IMR-90 (cell line): ENCODE data around the gene SLC8A1. TPM values are rescaled to one million over a fixed set of nuclear protein-coding genes. Genes with fewer than 3 reads are reported as not detected.

ENCODE experiments used
- ATAC-seq: fragments of 200-7000 bp; cut with Tn5 transposase; 2 replicates; pipeline ENCODE4 v1.9.1; 2020; ENCODE audit warnings: low read depth, mild to moderate bottlenecking, moderate library complexity
- BruUV-seq: library from RNA; stranded (reverse); fragments of 400-500 nt; replicated peaks from 2 replicates; lab custom pipeline; 2021; lab: Mats Ljungman, UMichigan
- CTCF ChIA-PET: fragments of 300-600 bp; formaldehyde crosslinking; extraction: SDS; loops from one replicate; lab custom pipeline; 2021; ENCODE audit warnings: antibody characterized with exemption; lab: Yijun Ruan, JAX
- POLR2A ChIA-PET: fragments of 300-600 bp; sonication (Branson Sonifier 250); formaldehyde crosslinking; loops from one replicate; lab custom pipeline; 2022; ENCODE audit warnings: antibody characterized with exemption; ENCODE audit not compliant: unreplicated experiment; lab: Charles Lee
- DNase-seq: peaks from one replicate; pipeline ENCODE4 v3.0.0; 2013
- H2AFZ ChIP-seq: replicated peaks from 2 replicates; pipeline ENCODE3; 2013; ENCODE audit warnings: low read length, mild to moderate bottlenecking; ENCODE audit not compliant: poor library complexity
- H2AK5ac ChIP-seq: 2 replicates; pipeline ENCODE4 v1.6.1; 2013; ENCODE audit warnings: low read depth, low read length, inconsistent platforms
- H2AK9ac ChIP-seq: replicated peaks from 2 replicates; pipeline ENCODE3; 2013; ENCODE audit warnings: mild to moderate bottlenecking, low read depth, low read length, moderate library complexity; ENCODE audit not compliant: poor library complexity
- H2BK120ac ChIP-seq: 2 replicates; pipeline ENCODE4 v1.6.1; 2013; ENCODE audit warnings: low read depth, low read length, inconsistent platforms
- H2BK15ac ChIP-seq: 3 replicates; pipeline ENCODE4 v1.6.1; 2013; ENCODE audit warnings: low read depth, low read length, inconsistent platforms
- H2BK20ac ChIP-seq: 2 replicates; pipeline ENCODE4 v1.6.1; 2013; ENCODE audit warnings: low read depth, mild to moderate bottlenecking, inconsistent platforms, low read length, moderate library complexity
- H2BK5ac ChIP-seq: 2 replicates; pipeline ENCODE4 v1.6.1; 2013; ENCODE audit warnings: mild to moderate bottlenecking, low read depth, low read length, inconsistent platforms; ENCODE audit not compliant: poor library complexity, severe bottlenecking
- H3K14ac ChIP-seq: replicated peaks from 2 replicates; pipeline ENCODE4 v1.6.1; 2013; ENCODE audit warnings: low read depth, low read length, inconsistent platforms
- H3K18ac ChIP-seq: 2 replicates; pipeline ENCODE4 v1.6.1; 2013; ENCODE audit warnings: low read depth, low read length, control low read depth
- H3K23ac ChIP-seq: 2 replicates; pipeline ENCODE4 v1.6.1; 2013; ENCODE audit warnings: low read depth, low read length, inconsistent platforms
- H3K27ac ChIP-seq: 2 replicates; pipeline ENCODE4 v1.5.1; 2013; ENCODE audit warnings: mild to moderate bottlenecking, control low read depth, low read length; ENCODE audit not compliant: insufficient read depth
- H3K27me3 ChIP-seq: 2 replicates; pipeline ENCODE4 v1.6.1; 2013; ENCODE audit warnings: low read length; ENCODE audit not compliant: control insufficient read depth, insufficient read depth
- H3K36me3 ChIP-seq: 2 replicates; pipeline ENCODE4 v1.6.1; 2013; ENCODE audit warnings: low read length, mixed read lengths; ENCODE audit not compliant: control insufficient read depth, insufficient read depth
- H3K4ac ChIP-seq: 2 replicates; pipeline ENCODE4 v1.6.1; 2013; ENCODE audit warnings: low read depth, low read length, inconsistent platforms
- H3K4me1 ChIP-seq: 2 replicates; pipeline ENCODE4 v1.6.1; 2013; ENCODE audit warnings: low read length, mixed read lengths; ENCODE audit not compliant: control insufficient read depth, insufficient read depth
- H3K4me2 ChIP-seq: 2 replicates; pipeline ENCODE4 v1.6.1; 2013; ENCODE audit warnings: low read depth, mild to moderate bottlenecking, control low read depth, low read length, moderate library complexity
- H3K4me3 ChIP-seq: 2 replicates; pipeline ENCODE4 v1.5.1; 2013; ENCODE audit warnings: low read depth, mild to moderate bottlenecking, control low read depth, low read length, moderate library complexity; ENCODE audit not compliant: insufficient read depth
- H3K56ac ChIP-seq: 2 replicates; pipeline ENCODE4 v1.6.1; 2013; ENCODE audit warnings: low read length, inconsistent platforms; ENCODE audit not compliant: insufficient read depth; ENCODE audit errors: extremely low read depth
- H3K79me1 ChIP-seq, 2 experiments: 2 replicates each; pipeline ENCODE4 v1.6.1; 2013; ENCODE audit warnings: low read length in 2 of 2, inconsistent platforms in 1 of 2, low read depth in 1 of 2
- H3K9ac ChIP-seq: 2 replicates; pipeline ENCODE4 v1.6.1; 2013; ENCODE audit warnings: low read depth, low read length, control low read depth
- H3K9me1 ChIP-seq: 2 replicates; pipeline ENCODE4 v1.6.1; 2013; ENCODE audit warnings: low read length, inconsistent platforms; ENCODE audit not compliant: insufficient read depth
- H3K9me3 ChIP-seq: 2 replicates; pipeline ENCODE4 v1.6.1; 2013; ENCODE audit warnings: low read length; ENCODE audit not compliant: control insufficient read depth, insufficient read depth
- H4K20me1 ChIP-seq: 2 replicates; pipeline ENCODE4 v1.6.1; 2013; ENCODE audit warnings: low read length, inconsistent platforms; ENCODE audit not compliant: insufficient read depth
- H4K5ac ChIP-seq: 2 replicates; pipeline ENCODE4 v1.6.1; 2013; ENCODE audit warnings: mild to moderate bottlenecking, low read depth, low read length, control low read depth
- H4K8ac ChIP-seq, 2 experiments: 2 replicates each; pipeline ENCODE4 v1.6.1; 2013; ENCODE audit warnings: low read depth in 2 of 2, low read length in 2 of 2, control low read depth in 1 of 2, inconsistent platforms in 1 of 2
- H4K91ac ChIP-seq: 2 replicates; pipeline ENCODE4 v1.6.1; 2013; ENCODE audit warnings: low read depth, low read length, inconsistent platforms; ENCODE audit not compliant: insufficient read depth
- BHLHE40 ChIP-seq: fragments of 150-350 bp; IDR thresholded peaks from 2 replicates; pipeline ENCODE4 v1.6.1; 2016; ENCODE audit warnings: mild to moderate bottlenecking, low read depth, low read length
- MAZ ChIP-seq: IDR thresholded peaks from 2 replicates; pipeline ENCODE4 v1.6.1; 2012; ENCODE audit warnings: low read depth, mild to moderate bottlenecking, low read length, improper control_type of control experiment, moderate library complexity, borderline replicate concordance
- MXI1 ChIP-seq: IDR thresholded peaks from 2 replicates; pipeline ENCODE4 v1.6.1; 2012; ENCODE audit warnings: low read depth, mild to moderate bottlenecking, low read length, moderate library complexity, borderline replicate concordance
- NFE2L2 ChIP-seq: fragments of 150-350 bp; IDR thresholded peaks from 2 replicates; pipeline ENCODE4 v1.6.1; 2016; ENCODE audit warnings: low read depth, mild to moderate bottlenecking, low read length
- POLR2A ChIP-seq: IDR thresholded peaks from 2 replicates; pipeline ENCODE4 v1.6.1; 2012; ENCODE audit warnings: mild to moderate bottlenecking, low read depth, low read length
- RFX5 ChIP-seq: IDR thresholded peaks from 2 replicates; pipeline ENCODE4 v1.8.0; 2012; ENCODE audit warnings: low read depth, mild to moderate bottlenecking, low read length, moderate library complexity
- WGBS, 2 experiments: methylation state at CpG; one replicate each; pipeline versions ENCODE4 v1.1.5 to v1.1.7; 2013; ENCODE audit warnings: missing lambda C conversion rate in 2 of 2; ENCODE audit not compliant: insufficient read length in 1 of 2; ENCODE audit errors: extremely low coverage in 2 of 2; 5-methylcytosine and 5-hydroxymethylcytosine counted together
- dilution Hi-C: fragments of 300-500 bp; cut with HindIII; formaldehyde crosslinking; loops from one replicate; pipeline ENCODE4 v1.14.3; 2018; ENCODE audit warnings: low sequenced_read_pairs; ENCODE audit not compliant: unreplicated experiment
- in situ Hi-C: fragments of 300-500 bp; cut with MboI; formaldehyde crosslinking; loops from 3 replicates; pipeline ENCODE4 v1.14.3; 2019; ENCODE audit warnings: low sequenced_read_pairs, inconsistent platforms, mixed read lengths
- intact Hi-C: fragments of 100-400 bp; cut with micrococcal nuclease; formaldehyde crosslinking; loops from 2 replicates; pipeline ENCODE4 v1.10.0; 2022
- polyA plus RNA-seq, 3 experiments: library from polyadenylated mRNA; depleted of rRNA; stranded (reverse); fragments of >200 nt; gene quantifications; 2 replicates each; pipeline ENCODE4 v1.2.3, GENCODE V29; 2012; ENCODE audit warnings: low replicate concordance in 1 of 3
- total RNA-seq: library from RNA; depleted of rRNA; stranded (reverse); fragments of >200 nt; gene quantifications from 2 replicates; pipeline ENCODE4 v1.2.3, GENCODE V29; 2012
- TF ChIP-seq, protein P1 (sequence below): fragments of 150-350 bp; IDR thresholded peaks from 2 replicates; pipeline ENCODE4 v1.6.1; 2016; ENCODE audit warnings: low read depth, mild to moderate bottlenecking, low read length, moderate library complexity, borderline replicate concordance

Gene SLC8A1
- total and polyA plus RNA-seq, 2 of the 4 experiments (the other 2 are of a cell fraction): 7.7 to 57.0 TPM

DNA sequence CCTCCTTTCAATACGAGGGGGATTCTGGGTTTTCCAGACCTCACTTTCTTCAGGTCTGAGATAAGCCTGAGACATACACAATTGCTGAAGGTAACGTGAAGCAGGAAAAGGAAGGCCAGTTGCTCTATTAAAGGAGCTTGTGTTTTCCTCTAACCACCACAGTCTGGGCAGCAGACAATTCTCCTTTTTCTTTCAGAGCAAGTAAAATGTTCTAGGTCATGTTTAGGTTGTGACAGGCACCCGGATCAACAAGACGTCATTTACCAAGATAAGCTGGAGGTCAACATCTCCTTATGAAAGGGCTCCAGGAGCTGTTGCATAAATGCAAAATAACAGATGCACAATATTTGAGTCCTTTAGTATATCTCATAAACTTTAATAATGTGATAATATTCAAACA is 148.1 kb downstream of the SLC8A1 start:
- H4K8ac ChIP-seq: no peak overlapping the region
- H3K4me1 ChIP-seq: no peaks in the 10 kb centered on the region; the same call in 1 of the 2 replicates
- POLR2A ChIA-PET: no interaction called here
- dilution Hi-C loops (no loop called here), intact Hi-C loops (no loop called here), in situ Hi-C loops (no loop called here)
- DNase-seq: no peak
- no peaks in the 10 kb centered on the region for H3K9me3 ChIP-seq
- no peaks in the 10 kb centered on the region for H3K36me3 ChIP-seq
- no peak overlapping the region for H2AK9ac ChIP-seq
- H3K27me3 ChIP-seq: no peaks in the 10 kb centered on the region
- H2BK5ac ChIP-seq: no peak overlapping the region
- no peak overlapping the region for H4K5ac ChIP-seq
- WGBS, 2 experiments: no CpG with 5 or more reads among the region's 4 CpGs
- no peak overlapping the region for H2AFZ ChIP-seq
- TF ChIP-seq, protein P1, sequence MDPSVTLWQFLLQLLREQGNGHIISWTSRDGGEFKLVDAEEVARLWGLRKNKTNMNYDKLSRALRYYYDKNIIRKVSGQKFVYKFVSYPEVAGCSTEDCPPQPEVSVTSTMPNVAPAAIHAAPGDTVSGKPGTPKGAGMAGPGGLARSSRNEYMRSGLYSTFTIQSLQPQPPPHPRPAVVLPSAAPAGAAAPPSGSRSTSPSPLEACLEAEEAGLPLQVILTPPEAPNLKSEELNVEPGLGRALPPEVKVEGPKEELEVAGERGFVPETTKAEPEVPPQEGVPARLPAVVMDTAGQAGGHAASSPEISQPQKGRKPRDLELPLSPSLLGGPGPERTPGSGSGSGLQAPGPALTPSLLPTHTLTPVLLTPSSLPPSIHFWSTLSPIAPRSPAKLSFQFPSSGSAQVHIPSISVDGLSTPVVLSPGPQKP: no peak
- TF ChIP-seq NFE2L2: no peak
- TF ChIP-seq MAZ: no peak
- TF ChIP-seq MXI1: no peak
- TF ChIP-seq RFX5: no peak
- no peak for TF ChIP-seq POLR2A
- no peak for TF ChIP-seq BHLHE40
- ATAC-seq: no peak
- H4K20me1 ChIP-seq: no peaks in the 10 kb centered on the region; the same call in 1 of the 2 replicates
- no peak overlapping the region for H3K4ac ChIP-seq
- no peak overlapping the region for H3K27ac ChIP-seq
- no peaks in the 10 kb centered on the region; the same call in 1 of the 2 replicates for H3K9me1 ChIP-seq
- CTCF ChIA-PET: no interaction called here
- no peak overlapping the region for H2BK120ac ChIP-seq
- BruUV-seq: no TSS peak
- no peak overlapping the region for H3K4me3 ChIP-seq
- peaks cover 7 to 20% of the 10 kb centered on the region in 2 experiments; a peak in 3 of 4 replicates for H3K79me1 ChIP-seq
- H2BK20ac ChIP-seq: no peak overlapping the region
- no peak overlapping the region for H2AK5ac ChIP-seq
- H3K18ac ChIP-seq: no peak overlapping the region
- H3K9ac ChIP-seq: no peak overlapping the region
- no peak overlapping the region for H2BK15ac ChIP-seq
- no peak overlapping the region for H3K56ac ChIP-seq
- no peak overlapping the region for H3K4me2 ChIP-seq
- H4K91ac ChIP-seq: no peak overlapping the region
- no peak overlapping the region for H3K23ac ChIP-seq
- H3K14ac ChIP-seq: no peak overlapping the region
